Neural cell (in vitro differentiated cells): ENCODE results near the gene PEAK1.

Experiments
- EZH2 ChIP-seq: fragments of 200-600, 300-800 bp; shearing (Covaris generic), sonication (generic); IDR thresholded peaks from 2 replicates; pipeline ENCODE4 v1.6.1; 2014; ENCODE audit warnings: antibody characterized with exemption, low read length, borderline replicate concordance, mild to moderate bottlenecking; ENCODE audit not compliant: insufficient read depth, poor library complexity, severe bottlenecking
- MXI1 ChIP-seq: fragments of 450-650 bp; conservative IDR thresholded peaks from 2 replicates; pipeline ENCODE4 v1.6.1; 2014; ENCODE audit warnings: antibody characterized with exemption, mild to moderate bottlenecking; ENCODE audit not compliant: poor library complexity, severe bottlenecking
- RAD21 ChIP-seq: fragments of 450-650 bp; conservative IDR thresholded peaks from 2 replicates; pipeline ENCODE4 v1.6.1; 2014; ENCODE audit warnings: antibody characterized with exemption, mild to moderate bottlenecking, moderate library complexity
- TF ChIP-seq, protein P1 (sequence below): fragments of 450-650 bp; IDR thresholded peaks from 2 replicates; pipeline ENCODE4 v1.5.1; 2014; ENCODE audit warnings: antibody characterized with exemption, mild to moderate bottlenecking, moderate library complexity; ENCODE audit not compliant: poor library complexity, severe bottlenecking

DNA sequence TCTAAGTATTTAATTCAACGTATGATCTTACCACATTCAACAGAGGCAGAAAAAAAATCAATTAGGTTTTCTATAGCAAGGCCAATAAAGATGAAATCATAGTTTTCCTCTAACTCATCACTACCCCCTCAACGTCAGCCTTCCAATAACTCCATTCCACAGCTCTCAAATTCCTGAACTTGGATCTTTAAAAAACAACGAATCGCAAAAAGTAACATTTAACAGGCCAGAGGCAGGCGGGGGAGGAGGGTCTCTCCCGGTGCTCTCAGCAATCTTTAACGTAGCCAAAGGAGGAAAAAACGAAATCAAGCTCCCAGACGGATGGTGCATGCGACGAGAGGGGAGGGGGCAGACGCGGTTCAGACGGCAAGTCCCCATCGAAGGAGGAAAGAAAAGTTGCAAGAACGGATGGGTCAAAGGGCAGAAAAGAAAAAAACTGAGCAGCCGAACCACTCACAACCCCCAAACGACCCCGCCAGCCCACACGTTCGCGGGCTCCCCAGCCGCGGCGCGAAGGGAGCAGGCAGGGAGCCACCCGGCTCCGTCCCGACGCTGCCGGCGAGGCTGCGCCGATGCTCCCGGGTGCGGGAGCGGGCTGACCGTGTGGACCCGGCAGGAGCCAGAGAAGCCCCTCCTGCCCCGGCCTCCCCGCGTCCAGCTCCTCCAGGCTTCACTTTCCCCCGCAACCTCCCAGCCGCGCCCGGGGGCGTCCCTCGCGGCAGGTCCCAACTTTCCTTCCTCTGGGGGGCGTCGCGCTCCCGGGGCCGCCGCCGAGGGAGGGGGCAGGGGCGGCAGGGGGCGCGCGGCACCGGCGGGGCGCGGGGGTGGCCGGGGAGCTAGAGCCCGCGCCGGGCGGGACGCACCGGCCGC, 703 bp downstream of the PEAK1 start:
- TF ChIP-seq MXI1, result no peak
- TF ChIP-seq, protein P1, sequence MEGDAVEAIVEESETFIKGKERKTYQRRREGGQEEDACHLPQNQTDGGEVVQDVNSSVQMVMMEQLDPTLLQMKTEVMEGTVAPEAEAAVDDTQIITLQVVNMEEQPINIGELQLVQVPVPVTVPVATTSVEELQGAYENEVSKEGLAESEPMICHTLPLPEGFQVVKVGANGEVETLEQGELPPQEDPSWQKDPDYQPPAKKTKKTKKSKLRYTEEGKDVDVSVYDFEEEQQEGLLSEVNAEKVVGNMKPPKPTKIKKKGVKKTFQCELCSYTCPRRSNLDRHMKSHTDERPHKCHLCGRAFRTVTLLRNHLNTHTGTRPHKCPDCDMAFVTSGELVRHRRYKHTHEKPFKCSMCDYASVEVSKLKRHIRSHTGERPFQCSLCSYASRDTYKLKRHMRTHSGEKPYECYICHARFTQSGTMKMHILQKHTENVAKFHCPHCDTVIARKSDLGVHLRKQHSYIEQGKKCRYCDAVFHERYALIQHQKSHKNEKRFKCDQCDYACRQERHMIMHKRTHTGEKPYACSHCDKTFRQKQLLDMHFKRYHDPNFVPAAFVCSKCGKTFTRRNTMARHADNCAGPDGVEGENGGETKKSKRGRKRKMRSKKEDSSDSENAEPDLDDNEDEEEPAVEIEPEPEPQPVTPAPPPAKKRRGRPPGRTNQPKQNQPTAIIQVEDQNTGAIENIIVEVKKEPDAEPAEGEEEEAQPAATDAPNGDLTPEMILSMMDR, result peak; percentile 29
- TF ChIP-seq EZH2, result no peak
- peak; percentile 13 for TF ChIP-seq RAD21
